GM21423 (cell line): ENCODE measurements around the gene FAM219B.

ENCODE experiments used
- ATAC-seq: cut with Tn5 transposase; IDR thresholded peaks from one replicate; pipeline ENCODE4 v1.9.1; 2021; ENCODE audit warnings: mild to moderate bottlenecking, moderate library complexity; ENCODE audit not compliant: unreplicated experiment

The FAM219B gene

DNA sequence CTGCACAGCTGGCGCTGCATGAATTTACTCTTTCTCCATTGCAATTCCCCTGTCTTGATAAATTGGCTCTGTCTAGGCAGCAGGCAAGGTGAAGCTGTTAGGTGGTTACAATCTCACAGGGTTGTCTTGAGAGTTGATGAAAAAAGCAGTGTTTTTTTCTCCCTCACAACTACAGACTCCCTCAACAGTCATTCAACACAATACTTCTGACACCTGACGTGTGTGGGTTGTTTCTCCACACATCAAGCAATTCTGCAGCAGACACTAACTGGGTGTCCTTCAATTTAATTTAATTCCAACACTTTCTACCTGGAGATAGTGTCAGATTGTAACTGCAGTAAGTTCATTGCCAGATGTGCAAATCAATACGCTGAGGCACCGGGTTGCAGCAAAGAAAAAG is 28.4 kb downstream of the FAM219B start:
- ATAC-seq, result no peak

DNA sequence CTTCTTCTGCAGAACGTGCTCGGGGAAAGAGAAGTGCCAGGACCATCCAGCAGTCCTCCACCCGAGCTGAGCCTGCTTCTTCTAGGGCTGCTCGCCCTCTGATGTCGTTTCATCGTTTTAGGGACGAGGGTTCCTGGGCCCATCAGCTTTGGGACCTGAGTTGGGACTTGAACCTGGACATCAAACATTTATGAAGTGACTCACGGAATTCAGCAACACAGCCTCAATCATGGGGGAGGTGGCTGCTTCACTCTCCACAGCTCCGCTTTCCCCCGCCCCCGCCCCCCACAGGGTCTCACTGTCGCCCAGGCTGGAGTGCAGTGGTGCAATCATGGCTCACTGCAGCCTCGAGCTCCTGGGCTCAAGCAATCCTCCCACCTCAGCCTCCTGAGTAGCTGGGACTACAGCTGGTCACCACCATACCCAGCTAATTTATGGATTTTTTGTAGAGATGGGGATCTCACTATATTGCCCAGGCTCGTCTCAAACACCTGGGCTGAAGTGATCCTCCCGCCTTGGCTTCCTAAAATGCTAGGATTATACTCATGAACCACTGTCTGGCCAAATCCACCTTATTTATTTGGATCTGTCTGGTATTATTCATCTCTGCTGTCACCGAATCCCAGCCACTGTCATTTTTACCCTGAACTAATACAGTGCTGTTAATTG is 32.8 kb downstream of the FAM219B start:
- no peak for ATAC-seq

DNA sequence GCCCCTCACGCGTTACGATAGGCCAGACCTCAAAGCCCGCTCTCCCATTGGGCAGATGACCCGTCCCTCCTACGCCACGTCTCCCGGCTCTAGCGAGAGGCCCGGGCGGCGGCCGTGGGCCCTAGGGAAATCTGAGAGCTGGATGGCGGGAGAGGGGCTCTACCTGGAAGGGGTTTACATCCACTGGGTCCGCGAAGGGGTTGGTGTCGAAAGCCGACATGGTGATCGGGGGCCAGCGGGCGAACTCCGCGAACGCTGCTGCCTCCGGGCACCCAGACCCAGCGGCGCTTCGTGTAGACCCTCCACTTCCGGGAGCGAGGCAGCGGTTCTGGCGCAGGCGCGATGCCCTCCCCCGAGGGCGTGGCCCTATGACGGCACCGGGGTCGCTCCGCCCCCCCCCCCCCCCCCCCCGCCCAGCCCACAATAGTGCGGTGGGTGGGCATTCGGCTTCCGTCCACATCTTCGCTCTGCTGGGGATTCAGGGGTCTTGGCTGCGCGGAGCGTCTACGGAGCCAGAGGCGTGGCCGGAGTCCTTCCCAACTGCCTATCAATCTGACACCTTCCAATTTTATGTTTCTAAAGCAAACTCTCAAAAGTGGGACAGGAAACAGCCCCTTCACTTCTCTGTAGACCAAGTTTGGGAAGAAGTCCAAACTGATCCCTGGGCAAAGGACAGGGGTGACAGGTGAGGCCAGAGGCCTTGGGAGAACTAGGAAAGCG is 33.5 kb downstream of the FAM219B start, which contains the start of gene SCAMP2:
SCAMP2 (minus strand) TSS at position 330 of the 720 bp plus-strand sequence; CDS start at position 220, 110 bp downstream.
- peak; percentile 68 for ATAC-seq

DNA sequence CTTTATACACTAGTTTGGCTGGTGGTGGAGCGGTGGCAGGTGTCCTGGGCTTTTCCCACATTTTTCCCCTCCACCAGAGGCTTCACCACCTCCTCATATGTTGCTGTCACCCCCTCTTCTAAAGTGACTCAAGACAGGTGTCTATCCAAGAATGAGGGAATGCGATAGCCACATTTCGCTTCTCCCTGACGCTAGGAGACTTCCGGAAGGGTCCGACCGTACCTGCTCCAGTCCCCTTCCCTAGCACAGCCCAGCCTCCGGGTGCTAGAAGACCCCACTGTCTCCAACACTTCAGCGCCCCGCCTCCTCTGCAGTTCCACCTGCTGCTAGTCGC is 34.0 kb downstream of the FAM219B start:
- no peak for ATAC-seq

DNA sequence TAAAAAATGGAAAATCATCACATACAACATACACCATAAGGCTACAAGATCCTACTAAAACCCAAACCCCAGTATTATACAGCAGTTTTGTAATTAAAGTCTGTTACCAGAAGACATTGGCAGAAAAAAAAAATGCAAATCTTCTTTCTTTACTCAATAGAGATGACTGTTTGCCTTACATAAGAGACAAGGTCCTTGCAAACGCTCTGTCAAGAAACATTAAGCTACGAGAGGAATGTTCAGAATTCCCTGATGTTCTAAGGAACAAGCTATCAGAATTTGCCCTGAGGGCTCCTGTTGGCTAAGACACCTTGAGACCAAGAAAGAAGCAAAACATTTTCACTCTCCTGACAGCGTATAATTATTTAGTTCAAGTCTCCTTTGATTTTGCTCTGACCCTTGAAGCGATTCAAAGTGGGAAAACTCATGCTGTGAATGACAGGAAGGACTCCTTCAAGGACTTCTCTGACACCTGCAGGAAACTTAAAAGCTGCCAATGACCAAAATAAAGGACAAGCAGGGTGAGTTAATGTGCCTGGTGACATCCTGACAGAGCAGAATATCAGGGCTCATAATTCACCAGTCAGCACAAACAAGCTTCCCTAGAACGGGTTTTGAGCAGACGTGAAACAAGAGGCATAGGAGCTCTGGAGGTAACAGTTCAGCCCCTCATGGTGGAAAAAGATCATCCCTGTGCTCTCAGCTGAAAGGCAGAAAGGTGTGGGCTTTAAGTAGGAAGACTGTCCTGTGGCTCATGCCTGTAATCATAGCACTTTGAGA is 36.0 kb downstream of the FAM219B start:
- no peak for ATAC-seq

DNA sequence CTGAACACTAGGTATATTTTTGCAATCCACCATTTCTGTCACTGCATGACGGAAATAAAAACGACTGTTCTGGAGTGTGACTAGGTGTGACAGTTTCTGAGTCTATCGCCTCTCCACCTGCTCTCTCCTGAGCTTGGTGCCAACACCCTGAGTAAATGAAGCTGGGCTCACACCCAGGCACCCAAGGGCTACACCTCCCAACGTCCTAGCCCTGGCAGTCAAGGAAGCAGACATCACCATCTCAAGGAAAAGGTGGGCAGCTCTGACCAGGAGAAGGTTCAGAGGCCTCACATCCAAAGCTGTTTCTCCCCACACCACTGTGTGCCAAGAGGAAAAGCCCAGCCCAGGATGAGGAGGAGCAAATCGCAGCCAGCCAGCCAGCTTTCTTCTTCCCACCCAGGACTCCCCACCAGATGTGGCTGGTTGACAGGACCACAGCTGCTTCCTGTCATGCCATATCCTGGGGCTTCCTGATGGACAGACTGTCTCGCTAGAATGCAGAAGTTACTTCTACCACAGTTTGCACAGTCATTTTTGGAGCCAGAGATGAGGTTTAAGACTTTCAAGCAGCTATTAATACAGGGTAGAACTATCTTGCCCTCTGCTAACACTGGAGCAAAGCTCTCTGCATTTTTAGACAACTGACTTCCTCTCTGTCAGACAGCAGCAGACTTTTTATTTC is 36.8 kb downstream of the FAM219B start:
- peak; percentile 57 for ATAC-seq

DNA sequence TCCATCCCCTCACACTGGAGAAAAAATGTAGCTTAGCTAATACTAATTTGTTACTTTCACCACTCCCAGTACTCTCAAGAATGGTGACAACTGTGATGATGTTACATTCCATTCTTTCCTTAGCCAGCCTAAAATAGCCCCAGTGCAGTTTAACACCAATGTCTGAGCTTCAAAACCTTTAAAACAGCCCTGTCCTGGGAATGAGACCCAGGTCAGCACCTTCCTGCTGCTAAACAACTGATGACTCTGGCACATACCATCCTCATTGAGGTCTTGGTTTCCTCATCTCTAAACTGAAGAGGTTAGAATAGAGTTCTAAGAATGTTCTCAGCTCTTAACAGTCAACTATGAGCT is 37.3 kb downstream of the FAM219B start:
- no peak for ATAC-seq

DNA sequence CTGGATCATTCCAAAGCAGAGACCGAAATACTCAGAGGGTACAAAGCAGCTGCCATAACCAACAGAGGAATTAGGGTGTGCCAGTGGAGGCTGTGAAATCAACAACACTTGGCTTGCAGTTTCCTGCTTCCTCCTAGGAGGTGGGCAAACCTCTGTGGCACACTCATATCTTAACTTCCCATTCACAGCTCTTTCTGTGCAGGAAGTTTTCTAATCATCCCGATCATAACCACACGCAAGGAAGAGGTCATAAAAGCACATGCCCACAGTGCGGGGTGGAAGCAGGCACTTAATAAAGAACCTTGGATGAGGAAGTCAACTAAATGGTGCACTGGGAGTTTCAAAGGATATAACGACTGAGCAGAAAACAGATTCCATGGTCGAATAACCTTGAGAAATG is 38.6 kb downstream of the FAM219B start:
- ATAC-seq, result no peak

DNA sequence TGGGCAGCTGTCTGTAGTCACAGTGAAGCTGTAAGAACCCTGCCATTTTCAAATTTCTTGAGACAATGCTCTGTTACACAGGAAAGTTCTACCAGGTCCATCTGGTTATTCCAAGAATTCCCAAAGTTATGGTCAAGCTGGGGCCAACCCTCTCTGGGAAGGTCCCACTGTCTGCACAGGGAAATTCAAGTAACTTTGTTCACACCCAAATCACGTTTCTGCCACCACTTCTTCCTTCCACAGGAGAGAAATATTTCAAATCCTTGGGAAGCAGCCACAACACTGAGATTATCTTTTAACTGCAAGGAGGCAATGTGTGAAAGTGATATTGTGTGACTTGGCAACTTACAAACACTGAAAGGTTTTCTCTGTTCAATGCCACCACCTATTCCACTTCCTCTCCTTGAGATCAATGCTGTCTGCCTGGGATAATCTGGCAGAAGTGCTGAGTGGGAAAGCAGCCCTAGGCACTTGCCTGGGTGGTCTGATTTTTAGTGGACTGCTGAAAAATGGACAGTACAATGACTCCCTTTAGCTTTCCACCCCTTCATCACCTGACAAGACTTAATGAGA is 39.1 kb downstream of the FAM219B start:
- ATAC-seq, result no peak

DNA sequence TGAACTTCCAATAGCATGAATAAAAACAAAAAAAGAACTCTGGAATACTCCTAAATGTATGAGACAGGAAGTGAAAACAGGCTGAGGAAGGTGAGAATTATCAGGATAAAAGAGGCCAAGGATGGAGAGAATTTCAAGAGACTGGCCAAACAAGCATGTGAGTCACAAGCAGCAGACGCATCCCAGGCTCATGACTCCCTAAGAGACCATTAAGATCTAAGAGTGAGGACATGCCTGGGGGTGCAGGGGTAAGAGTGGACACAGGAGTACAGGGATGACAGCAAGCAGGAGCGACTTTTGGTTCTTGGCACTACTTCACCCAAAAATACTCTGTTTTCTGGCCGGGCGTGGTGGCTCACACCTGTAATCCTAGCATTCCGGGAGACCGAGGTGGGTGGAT is 40.6 kb downstream of the FAM219B start:
- ATAC-seq, result no peak

DNA sequence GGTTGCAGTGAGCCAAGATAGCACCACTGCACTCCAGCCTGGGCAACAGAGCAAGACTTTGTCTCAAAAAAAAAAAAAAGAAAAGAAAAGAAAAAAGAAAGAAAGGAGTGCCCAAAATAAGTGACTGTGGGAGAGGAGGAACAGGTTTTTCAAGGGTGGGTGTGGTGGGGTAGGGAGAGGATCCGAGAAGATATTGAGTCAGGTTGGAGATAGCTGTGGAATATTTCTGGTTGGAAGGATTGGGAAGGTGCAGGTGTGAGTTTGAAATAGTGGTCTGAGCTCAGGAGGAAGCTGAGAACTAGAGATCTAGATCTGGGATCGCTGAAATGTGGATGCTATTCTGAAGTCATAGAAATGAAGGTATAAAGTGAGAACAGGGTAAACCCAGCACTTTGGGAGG is 41.3 kb downstream of the FAM219B start:
- ATAC-seq, result no peak

DNA sequence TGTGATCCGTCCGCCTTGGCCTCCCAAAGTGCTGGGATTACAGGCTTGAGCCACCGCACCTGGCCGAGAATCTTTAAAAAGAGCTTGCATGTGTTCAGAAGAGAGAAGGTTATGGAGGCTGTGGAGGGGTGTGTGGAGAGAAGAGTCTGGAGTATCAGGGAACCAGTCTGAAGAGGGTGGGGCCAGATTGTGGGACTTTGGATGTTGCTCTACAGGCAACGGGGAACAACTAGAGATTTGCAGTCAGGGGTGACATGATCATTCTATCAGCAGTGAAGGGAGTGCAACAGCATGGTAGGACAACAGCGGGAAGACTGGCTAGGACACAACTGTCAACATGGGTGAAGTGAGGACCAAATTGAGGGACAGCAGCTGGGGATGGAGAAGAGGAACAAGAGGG is 42.4 kb downstream of the FAM219B start:
- no peak for ATAC-seq

DNA sequence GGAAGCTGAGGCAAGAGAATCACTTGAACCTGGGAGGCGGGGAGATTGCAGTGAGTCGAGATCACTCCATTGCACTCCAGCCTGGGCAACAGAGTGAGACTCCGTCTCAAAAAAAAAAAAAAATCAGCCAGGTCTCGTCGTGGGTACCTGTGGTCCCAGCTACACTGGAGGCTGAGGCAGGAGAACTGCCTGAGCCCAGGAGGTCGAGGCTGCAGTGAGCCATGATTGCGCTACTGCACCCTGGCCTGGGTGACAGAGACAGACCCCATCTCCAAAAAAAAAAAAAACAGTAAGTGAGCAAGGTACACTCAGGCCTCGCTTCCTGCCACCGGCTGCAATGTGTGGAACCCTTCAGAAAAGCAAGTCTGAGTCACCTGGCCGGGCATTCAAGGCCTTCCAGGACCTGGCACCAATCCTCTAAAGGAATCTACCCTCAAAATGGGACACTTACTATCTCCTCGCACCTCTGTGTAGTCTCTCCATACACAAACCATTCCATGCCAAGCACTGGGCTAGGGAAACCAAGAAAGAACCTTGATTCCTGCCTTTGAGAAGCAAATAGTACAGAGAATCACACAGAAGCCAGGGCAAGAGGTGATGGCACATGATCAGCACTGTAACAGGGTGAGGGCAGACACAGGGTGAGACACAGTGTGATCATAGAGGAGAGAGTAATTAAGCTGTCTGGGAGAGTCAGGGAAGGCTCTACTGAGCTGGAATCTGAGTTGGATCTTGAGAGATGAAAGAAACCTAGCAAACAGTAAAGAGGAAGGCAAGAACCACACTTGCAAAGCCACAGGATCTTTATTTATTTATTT is 43.2 kb downstream of the FAM219B start:
- no peak for ATAC-seq

DNA sequence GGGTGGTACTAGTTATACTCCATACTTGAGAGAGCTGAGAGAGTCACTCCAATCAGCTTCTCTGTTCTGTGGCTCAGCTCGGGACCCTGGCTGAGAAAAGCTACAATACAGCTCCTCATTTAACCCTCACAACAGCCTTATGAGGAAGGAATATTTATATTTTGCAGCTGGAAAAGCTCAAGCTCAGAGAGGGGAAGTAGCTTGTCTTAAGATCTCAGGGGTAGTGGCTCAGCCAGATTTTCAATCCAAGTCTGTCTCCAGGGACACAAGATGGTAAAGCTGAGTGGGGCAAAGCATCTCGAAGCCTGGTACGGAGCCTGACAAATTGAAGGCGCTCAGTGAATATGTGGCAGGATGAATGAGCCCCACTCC is 48.3 kb downstream of the FAM219B start:
- no peak for ATAC-seq

DNA sequence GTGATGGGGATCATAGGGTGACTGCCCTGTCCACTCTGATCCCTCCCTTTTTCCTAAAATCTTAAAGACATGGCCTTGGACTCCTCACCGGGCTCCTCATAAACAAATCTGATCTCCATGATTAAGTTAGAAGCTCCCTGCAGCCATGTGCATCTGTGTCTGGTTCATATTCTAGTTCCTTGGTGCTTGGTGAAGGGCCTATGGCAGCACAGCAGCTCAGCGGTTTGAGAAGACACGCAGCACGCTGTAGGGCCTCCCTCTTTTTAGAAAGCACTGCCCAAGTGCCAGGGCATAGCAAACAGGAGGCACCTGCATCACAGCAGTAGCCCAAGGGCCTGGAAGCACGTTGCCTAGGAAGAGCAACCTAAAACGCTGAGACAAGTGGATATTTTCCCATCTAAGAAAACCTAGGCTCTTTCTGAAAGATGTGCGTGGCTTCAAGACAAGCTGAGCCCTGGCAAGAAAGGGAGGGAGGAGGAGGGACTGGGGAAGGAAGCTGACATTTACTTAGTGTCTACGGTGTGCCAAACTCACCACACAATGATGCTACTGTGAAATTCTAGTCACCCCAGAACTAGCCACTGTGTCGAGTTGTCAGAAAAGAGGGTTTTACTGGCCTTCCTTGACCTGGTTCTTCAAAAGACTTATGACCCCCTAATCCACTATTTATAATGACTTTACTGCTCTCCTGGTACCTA is 48.8 kb downstream of the FAM219B start:
- peak; percentile 34 for ATAC-seq

DNA sequence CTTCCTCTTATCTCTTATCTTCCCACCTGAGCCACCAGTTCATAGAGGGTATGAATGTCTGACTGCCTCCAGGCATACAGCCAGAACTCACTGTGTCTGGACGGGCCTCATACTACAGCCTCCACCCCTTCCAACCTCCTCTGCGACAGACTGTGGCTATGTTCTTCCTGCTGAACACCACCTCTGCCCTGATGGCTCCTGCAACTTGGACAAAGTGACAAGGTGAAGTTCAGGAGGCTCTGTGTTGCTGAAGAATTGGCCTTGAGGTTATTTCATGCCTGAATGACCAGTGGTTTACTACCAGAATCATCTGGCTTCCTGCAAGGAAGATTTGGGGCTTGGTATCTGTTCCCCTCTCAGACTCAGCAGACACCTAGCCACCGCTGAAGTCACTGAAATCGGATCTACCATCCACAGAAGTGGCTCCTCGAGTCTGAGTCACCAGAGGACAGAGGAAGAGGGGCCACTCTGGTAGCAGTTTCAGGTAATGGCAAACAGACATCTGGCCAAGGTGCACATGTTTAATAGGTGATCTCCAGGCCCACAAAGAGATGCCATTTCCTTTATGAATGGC is 49.5 kb downstream of the FAM219B start:
- ATAC-seq, result peak; percentile 74

DNA sequence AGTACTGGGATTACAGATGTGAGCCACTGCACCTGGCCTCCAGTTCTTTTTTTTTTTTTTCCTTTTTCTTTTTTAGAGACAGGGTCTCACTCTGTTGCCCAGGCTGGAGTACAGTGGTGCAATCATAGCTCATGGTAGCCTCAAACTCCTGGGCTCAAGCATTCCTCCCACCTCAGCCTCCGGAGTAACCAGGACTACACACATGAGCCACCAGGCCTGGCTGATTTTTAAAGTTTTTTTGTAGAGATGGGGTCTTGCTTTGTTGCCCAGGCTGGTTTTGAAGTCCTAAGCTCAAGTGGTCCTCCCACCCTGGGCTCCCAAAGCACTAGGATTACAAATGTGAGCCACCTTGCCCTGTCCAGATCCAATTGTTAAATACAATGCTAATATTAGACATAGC is 50.1 kb downstream of the FAM219B start:
- no peak for ATAC-seq

DNA sequence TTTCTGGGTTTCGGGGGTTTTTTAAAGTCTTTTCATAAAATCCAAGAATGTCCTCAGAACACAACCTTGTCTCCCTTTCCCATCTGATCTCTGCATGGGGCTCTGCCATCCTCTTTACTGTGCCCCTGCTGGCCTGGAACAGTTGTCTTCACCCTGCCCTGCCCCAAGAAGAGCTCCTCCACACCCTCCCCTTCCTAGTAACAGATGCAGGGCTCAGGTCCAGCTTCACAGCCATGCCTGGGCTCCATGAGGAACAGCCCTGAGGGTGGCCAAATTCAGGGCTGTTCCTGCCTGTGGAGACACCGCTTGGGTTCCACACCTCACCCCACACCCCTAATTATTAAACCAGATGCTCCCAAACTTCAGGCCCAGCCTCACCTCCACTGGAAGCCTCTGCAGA is 50.8 kb downstream of the FAM219B start:
- no peak for ATAC-seq

DNA sequence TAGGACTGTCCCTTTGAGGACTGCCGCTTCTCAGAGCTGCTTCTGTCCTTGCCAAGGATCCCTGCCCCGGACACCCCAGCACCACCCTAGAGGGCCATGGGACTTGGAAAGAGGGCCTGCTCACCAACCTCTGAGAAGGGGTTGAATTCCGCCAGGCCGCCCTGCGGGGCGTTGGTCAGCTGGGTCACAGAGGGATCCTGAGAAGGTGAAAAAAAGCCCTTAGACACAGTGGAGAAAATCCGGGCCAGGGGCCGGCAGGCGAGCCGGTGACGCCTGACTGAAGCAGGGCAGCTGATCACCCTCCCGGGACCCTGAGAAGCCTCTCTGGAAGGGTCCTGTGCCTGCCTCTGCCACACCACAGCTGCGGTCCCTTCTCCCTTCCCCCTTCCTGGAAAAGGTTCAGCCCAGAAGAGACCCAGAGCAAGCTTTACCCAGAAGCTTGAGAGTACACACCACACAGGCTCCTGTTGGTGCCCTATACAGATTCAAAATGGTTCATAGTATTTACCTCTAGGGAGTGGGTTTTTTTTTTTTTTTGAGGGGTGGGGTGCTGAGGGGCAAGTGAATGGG is 52.1 kb downstream of the FAM219B start:
- ATAC-seq, result no peak
